Measurements from ENCODE around the gene JMJD7.

DNA sequence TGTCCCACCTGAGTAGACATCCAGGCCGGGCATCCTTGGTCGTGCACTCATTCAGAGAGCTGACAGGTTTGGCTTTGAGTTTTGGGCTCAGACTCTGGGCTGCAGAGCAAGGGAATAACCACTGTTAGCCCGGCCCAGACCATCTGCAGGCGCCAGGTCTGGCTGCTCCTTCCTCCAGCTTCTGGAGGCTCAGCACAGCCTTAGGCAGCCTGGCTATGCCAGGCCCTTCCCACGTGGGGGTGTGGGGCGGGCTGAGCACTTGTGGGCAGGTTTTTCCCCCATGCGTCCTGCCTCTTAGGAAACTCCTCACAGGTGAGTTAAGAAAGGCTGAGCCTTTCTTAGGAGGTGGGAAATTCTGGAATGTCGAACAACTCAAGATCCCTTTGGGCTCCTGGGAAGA lies 22.0 kb downstream of the JMJD7 start:
- TF ChIP-seq, protein P1, sequence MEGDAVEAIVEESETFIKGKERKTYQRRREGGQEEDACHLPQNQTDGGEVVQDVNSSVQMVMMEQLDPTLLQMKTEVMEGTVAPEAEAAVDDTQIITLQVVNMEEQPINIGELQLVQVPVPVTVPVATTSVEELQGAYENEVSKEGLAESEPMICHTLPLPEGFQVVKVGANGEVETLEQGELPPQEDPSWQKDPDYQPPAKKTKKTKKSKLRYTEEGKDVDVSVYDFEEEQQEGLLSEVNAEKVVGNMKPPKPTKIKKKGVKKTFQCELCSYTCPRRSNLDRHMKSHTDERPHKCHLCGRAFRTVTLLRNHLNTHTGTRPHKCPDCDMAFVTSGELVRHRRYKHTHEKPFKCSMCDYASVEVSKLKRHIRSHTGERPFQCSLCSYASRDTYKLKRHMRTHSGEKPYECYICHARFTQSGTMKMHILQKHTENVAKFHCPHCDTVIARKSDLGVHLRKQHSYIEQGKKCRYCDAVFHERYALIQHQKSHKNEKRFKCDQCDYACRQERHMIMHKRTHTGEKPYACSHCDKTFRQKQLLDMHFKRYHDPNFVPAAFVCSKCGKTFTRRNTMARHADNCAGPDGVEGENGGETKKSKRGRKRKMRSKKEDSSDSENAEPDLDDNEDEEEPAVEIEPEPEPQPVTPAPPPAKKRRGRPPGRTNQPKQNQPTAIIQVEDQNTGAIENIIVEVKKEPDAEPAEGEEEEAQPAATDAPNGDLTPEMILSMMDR (IDR thresholded peaks at IDR 0.05), result no peak
- TF ChIP-seq POLR2A (IDR thresholded peaks at IDR 0.05), result no peak
